AG04449 (cell line): ENCODE measurements around the gene APBB1.
A peak's percentile ranks its signal among the peaks of the same experiment; 100 is the strongest.

ENCODE experiments used
- CTCF ChIA-PET: fragments of 350-600 bp; formaldehyde crosslinking; extraction: SDS; loops from one replicate; lab custom pipeline; 2021; ENCODE audit warnings: antibody characterized with exemption; lab: Yijun Ruan, JAX
- POLR2A ChIA-PET: fragments of 400-600, 350-600 bp; formaldehyde crosslinking; extraction: SDS; loops from one replicate; lab custom pipeline; 2020; ENCODE audit warnings: antibody characterized with exemption, inconsistent platforms; lab: Yijun Ruan, JAX
- DNase-seq: peaks from one replicate; pipeline ENCODE4 v3.0.0-alpha.2; 2010; ENCODE audit warnings: low read depth, low spot score
- H3K4me3 ChIP-seq: 2 replicates; pipeline ENCODE4 v1.5.1; 2011; ENCODE audit warnings: low read depth, mild to moderate bottlenecking, control low read depth, low read length
- TF ChIP-seq, protein P1 (sequence below): IDR thresholded peaks from one replicate; pipeline ENCODE4 v1.5.1; 2011; ENCODE audit warnings: mild to moderate bottlenecking, moderate library complexity, low read length, control low read depth, inconsistent platforms; ENCODE audit not compliant: insufficient read depth; ENCODE audit errors: missing control alignments

Gene APBB1

DNA sequence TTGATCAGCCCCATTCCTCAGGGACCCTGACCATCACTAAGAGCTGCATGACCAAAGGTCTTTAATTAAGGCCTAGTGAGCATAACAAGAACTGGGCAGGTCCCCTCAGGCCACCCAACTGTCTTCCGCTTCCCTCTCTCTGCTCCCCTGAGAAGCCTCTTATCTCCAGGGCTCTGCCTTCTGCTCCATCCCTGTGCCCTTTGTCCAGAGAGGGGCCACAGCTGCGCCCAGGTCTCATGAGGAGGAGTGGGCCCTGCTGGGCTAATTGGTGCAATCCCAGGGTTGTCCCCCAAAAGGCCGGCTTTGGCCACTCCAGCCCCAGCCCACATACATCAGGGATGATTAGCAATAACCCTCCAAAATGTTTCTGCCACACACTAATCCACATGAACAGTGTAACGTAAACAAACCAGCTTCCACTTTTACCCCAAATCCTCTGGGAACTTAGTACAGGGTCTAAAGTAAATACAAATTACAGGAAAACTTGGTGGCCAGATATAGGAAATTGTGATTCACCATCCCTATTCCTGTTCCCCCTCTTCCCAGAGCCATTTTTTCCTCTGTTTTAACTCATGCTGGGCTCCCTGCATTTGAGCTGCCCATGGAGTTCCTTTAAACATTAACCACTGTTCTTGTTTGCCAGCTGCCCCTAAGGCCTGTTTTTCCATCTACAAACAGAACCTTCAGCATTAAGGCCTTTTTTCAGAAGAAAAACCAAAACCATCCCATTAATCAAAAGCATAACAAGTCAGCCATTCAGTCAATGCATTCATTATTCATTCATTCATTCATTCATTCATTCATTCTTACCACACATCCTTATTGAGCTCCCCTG, 64.0 kb downstream of the APBB1 start:
- TF ChIP-seq, protein P1, sequence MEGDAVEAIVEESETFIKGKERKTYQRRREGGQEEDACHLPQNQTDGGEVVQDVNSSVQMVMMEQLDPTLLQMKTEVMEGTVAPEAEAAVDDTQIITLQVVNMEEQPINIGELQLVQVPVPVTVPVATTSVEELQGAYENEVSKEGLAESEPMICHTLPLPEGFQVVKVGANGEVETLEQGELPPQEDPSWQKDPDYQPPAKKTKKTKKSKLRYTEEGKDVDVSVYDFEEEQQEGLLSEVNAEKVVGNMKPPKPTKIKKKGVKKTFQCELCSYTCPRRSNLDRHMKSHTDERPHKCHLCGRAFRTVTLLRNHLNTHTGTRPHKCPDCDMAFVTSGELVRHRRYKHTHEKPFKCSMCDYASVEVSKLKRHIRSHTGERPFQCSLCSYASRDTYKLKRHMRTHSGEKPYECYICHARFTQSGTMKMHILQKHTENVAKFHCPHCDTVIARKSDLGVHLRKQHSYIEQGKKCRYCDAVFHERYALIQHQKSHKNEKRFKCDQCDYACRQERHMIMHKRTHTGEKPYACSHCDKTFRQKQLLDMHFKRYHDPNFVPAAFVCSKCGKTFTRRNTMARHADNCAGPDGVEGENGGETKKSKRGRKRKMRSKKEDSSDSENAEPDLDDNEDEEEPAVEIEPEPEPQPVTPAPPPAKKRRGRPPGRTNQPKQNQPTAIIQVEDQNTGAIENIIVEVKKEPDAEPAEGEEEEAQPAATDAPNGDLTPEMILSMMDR = no peak
- ChIA-PET CTCF (interaction anchor here (0.8 to 19.6 kb wide), 30 partner anchors 8 to 401 kb away, joined by 3 to 494 read pairs (median 8); partner anchors contain the start of genes CAVIN3 and CCKBR), POLR2A (interaction anchor here (1.4 kb wide), 1 partner anchor 35 kb away, joined by 4 read pairs; the partner anchor contains the start of gene CAVIN3)
- DNase-seq = no peak
- no peak overlapping the region for H3K4me3 ChIP-seq

- POLR2A ChIA-PET = interaction anchor here (1.0 kb wide), 1 partner anchor 34 kb away, joined by 3 read pairs; no protein-coding TSS in a partner anchor
- no peak for DNase-seq
- CTCF ChIA-PET = interaction anchor here (0.6 to 19.6 kb wide), 44 partner anchors 9 to 400 kb away, joined by 3 to 494 read pairs (median 6); partner anchors contain the start of genes CAVIN3, CCKBR and CNGA4
- TF ChIP-seq, protein P1 = peak; percentile 86
- H3K4me3 ChIP-seq = no peak overlapping the region
Measured at GRCh38 chr11:6353367-6353987, 65.4 kb downstream of the APBB1 start.

GRCh38 chr11:6351782-6352382, 67.0 kb downstream of the APBB1 start:
- ChIA-PET POLR2A (no interaction called here), CTCF (interaction anchor here (0.8 to 19.6 kb wide), 15 partner anchors 9 to 328 kb away, joined by 3 to 494 read pairs (median 4); partner anchors contain the start of genes CAVIN3 and CCKBR)
- H3K4me3 ChIP-seq = no peak overlapping the region
- TF ChIP-seq, protein P1 = no peak
- DNase-seq = no peak

DNA sequence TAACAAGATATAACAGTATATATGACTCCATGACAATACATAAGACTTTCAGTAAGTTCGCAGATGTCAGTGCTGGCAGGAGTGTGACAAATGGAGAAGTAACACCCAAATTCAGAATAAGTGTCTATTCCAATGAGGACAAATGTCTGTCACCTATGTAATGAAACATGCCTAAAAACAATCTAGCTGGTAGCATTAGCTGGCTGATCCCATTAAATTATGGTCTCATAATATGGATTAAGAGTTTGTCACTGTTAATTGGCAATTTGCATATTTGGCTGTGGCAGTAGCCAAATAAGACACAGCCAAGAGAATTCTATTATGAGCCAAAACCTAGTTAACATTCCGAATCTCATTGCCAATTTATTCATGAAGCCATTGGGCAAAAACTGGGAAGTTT, 68.4 kb downstream of the APBB1 start:
- POLR2A ChIA-PET = no interaction called here

GRCh38 chr11:6350043-6350442, 68.9 kb downstream of the APBB1 start:
- no peak overlapping the region for H3K4me3 ChIP-seq
- POLR2A ChIA-PET = no interaction called here
- TF ChIP-seq, protein P1 = no peak
- CTCF ChIA-PET = interaction anchor here (1.2 to 19.6 kb wide), 6 partner anchors 13 to 125 kb away, joined by 4 to 494 read pairs (median 106); partner anchors contain the start of genes CAVIN3 and CCKBR
- DNase-seq = no peak

More for the DNA sequence above, 68.4 kb downstream of the APBB1 start:
- no peak for DNase-seq
- CTCF ChIA-PET = interaction anchor here (1.1 to 19.6 kb wide), 9 partner anchors 12 to 327 kb away, joined by 3 to 494 read pairs (median 5); partner anchors contain the start of genes CAVIN3 and CCKBR
- H3K4me3 ChIP-seq = no peak overlapping the region
- TF ChIP-seq, protein P1 = no peak
